ENCODE results near the gene KCNIP1.

Gene KCNIP1

DNA sequence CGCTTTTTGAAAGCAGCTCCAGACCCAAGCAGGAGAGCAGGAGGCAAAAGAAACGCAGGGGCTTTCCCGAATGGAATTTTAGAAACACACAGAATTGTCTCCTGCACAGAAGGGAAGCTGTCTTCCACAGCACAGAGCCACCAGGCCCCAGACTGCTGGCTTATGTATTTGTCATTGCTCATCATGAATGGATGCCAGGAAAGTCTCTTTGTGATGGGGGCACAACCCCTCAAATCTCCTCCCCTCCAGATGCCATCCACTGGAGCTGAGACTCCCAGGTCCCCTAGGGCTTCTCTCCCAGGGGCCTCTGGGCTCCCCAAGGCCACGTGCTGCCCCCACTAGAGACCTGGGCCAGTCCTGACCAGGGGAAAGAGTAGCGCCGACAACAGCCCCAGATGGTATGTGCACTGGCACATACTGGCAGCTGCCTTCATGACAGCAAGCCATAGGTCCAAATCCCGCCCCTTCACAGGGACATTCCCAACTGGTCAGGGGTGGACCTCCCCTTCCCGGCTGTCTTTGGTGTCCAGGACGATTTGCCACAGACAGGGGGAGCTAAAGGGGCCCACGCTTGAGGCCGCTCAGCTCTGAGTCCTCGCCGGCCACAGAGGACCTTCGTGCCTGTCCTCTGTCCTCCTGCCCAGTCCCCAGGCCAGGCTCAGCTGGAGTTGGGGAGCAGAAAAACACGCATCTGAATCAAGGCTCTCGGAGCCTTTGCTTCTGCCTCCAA, 127.8 kb downstream of the KCNIP1 start:
- no peak for DNase-seq

GRCh38 chr5:170632266-170632984, 128.6 kb downstream of the KCNIP1 start:
- DNase-seq, result no peak

- DNase-seq, result peak; percentile 48
Measured at GRCh38 chr5:170632985-170633234, 129.1 kb downstream of the KCNIP1 start.

- DNase-seq, result no peak
Measured at GRCh38 chr5:170633235-170634081, 129.6 kb downstream of the KCNIP1 start.

GRCh38 chr5:170634256-170634990, 130.6 kb downstream of the KCNIP1 start:
- no peak for DNase-seq

DNA sequence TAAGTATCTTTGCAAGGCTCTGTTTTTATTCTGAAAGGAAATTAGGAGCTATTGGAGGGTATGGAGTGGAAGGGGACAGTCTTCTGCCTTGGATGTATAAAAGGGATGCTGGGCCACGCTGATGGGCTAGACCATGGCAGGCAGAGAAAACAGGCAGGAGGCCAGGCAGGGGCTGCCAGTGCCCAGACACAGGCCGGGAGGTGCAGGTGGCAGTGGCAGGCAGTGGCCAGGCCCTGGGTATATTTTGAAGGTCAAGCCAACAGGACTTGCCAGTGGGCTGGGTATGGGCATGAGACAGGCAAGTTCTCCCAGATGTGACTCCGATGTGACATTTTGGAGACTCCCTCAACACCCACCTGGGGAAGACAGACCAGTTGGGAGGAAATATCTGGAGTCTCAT, 131.9 kb downstream of the KCNIP1 start:
- no peak for DNase-seq

DNA sequence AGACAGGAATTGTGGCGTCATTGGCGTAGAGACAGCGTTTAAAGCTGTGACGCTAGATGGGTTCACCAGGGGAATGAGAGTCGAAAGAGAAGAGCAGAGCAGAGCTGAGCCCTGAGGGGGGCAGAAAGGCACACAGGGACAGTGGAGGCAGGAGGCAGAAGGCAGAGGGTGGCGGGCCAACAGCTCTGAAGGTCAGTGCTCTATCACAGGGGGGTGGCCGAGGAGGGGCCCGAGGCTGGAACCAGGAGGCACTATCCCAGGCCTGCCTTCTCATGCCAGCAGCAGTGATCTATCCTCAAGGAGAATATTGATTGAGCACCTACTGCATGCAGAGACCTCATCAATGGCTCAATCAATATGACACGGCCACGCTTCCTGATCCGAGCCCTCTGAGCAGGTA, 132.4 kb downstream of the KCNIP1 start:
- no peak for DNase-seq

- DNase-seq, result no peak
Measured at GRCh38 chr5:170636801-170637477, 133.1 kb downstream of the KCNIP1 start.

- no peak for DNase-seq
Measured at GRCh38 chr5:170638051-170638450, 134.2 kb downstream of the KCNIP1 start.

GRCh38 chr5:170638454-170639220, 134.8 kb downstream of the KCNIP1 start:
- peak; percentile 53 for DNase-seq

DNA sequence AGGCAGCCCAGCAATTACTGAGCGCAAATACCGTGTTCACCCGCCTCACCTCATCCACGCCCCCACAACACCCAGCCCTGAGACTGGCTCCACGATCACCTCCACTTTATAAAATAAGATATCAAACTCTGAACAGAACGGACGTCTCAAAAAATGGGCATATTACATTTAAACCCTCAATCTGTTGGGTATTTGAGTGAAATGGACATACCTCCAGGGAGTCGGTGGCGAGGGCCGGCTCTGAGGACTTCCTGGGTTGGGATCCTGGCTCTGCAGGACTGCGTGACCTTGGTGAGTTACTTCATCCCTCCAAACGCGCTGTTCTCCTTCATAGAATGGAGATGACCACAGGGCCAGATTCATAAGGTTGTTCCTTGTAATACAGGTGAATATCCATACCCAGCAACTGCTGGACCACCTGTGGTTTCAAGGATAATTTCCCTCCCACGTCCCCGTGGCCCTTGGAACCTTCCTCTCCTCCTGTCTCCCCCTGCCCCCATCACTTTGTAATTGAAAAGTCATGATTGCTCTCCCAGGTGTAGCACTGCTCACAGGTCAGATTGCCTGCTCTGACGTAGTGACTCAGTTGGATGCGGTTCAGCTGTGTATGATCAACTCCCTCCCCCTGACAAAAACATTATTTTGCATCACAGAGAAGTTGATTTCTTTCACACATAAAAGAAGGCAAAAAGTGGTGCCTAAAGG, 135.6 kb downstream of the KCNIP1 start:
- no peak for DNase-seq

- DNase-seq, result no peak
Measured at GRCh38 chr5:170640731-170641588, 137.1 kb downstream of the KCNIP1 start.

DNA sequence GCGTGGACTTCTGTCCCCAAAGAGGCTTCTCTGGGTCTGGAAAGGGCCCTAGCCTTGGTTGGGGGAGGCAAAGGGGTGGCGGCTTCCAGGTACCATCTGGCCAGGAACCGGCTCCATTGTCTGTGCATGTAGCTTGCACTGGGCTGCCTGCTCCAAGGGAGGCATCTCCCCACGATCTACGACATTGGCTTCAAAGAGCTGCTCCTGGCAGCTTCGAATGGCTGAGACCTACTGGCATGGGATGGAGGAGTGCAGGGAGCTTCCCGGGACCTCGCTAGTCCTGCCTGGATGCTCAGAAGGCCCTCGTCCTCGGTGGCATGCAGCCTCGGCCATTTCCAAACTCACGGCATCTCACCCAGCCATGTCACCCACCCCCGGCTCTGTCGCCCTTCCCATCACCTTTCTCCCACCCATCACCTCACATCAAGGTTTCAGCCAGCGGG, 137.8 kb downstream of the KCNIP1 start:
- DNase-seq, result no peak

DNA sequence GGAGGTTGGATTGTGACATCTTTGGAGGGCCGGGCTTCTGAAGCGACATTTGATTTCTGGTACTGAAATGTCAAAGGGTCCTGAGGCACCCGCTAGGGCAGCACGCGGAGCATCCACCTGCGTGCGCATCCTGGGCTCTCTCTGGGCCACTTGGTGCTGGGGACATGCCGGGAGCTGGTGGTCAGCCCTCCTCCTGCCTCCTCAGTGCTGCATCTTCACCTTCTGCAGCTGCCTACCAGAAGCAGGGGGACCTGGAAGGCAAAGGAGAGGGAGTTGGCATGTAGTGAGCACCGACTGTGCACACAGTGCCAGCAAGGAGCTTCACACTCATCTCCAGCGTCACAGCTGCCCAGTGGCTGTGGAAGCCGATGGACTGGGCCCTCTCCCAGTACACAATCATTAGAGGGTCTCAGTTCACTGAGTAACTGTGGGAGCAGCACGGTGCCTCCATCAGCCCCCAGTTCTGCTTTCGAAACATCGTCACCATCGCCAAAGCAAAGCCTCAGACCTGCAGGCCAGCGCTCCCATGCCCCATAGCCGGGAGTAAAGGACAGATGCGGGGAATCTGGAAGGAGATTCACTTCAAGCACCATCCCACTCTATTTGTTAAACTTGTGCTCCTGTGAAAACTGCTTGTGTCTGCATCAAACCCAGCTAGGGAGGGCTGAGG, 138.4 kb downstream of the KCNIP1 start:
- no peak for DNase-seq

- no peak for DNase-seq
Measured at GRCh38 chr5:170642776-170643436, 139.1 kb downstream of the KCNIP1 start.

DNA sequence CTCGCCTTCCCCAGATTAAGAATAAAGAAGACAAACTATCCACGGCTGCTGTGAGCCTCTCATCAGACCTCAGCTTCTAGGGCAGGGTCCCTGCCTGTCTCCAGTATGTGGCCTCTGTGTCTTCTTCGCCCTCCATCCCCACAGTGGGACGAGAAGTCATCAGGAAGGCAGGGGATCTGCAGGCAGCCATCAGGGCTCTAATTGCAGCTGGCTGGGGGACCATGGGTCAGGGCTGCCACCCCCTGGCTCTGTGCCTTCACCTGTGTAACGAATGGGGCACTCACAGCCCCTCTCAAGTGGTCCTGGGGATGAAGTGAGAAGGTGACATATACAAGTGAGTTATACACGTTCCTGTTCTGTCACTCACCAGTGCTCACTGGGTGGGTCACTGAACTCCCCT, 139.8 kb downstream of the KCNIP1 start:
- no peak for DNase-seq

DNA sequence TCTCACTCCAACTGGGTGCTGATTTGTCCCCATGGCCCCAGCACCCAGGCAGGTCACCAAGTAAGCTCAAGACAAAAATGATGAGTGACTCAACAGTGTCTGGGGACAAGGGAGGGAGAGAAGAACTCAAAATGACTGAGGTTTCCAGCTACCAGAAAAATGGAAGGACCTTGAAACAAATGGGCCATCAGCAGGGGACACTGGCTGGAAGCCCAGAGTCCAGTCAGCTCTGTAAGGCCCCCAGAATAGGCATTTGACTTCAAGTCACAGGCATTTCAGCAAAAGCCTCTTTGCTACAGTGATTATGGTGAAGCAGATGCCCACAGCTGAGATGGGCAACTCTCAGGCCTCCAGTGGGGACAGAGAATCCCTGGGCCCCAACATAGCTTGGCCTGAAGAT, 140.7 kb downstream of the KCNIP1 start:
- no peak for DNase-seq

GRCh38 chr5:170648541-170648940, 144.7 kb downstream of the KCNIP1 start:
- DNase-seq, result no peak

- DNase-seq, result no peak
Measured at GRCh38 chr5:170650850-170651249, 147.0 kb downstream of the KCNIP1 start.

All from activated CD4-positive, alpha-beta T cell treated with anti-CD3 and anti-CD28 coated beads, Interleukin-2, amount 50 U/mL, for 1 hour (primary cell).